Heart left ventricle (tissue), 16 donors: Measurements from ENCODE around the gene ENTR1. TPM values are rescaled to one million over a fixed set of nuclear protein-coding genes. Genes with fewer than 3 reads are reported as not detected.

Experiments
- ATAC-seq, 4 donors: fragments of 200-7000 bp; cut with Tn5 transposase; one replicate each; pipeline ENCODE4 v1.9.1; 2020 to 2022; ENCODE audit warnings: moderate library complexity in 4 of 4, mild to moderate bottlenecking in 3 of 4, moderate number of reproducible peaks in 1 of 4
- DNase-seq, 5 donors: peaks; one replicate each; pipeline ENCODE4 v3.0.0-alpha.2; 2020
- H3K27ac ChIP-seq, 12 donors: fragments of 200-600 bp; sonication (generic) in 4 of 12; one replicate each; pipeline versions ENCODE4 v1.5.0 to v1.8.0; 2016 to 2022; ENCODE audit warnings: mild to moderate bottlenecking in 2 of 12
- H3K27me3 ChIP-seq, 9 donors: fragments of 200-600 bp; sonication (generic) in 2 of 9; one replicate each; pipeline versions ENCODE4 v1.5.1 to v1.8.0; 2016 to 2022; ENCODE audit warnings: mild to moderate bottlenecking in 3 of 9
- H3K36me3 ChIP-seq, 9 donors: fragments of 200-600 bp; sonication (generic) in 2 of 9; one replicate each; pipeline versions ENCODE4 v1.5.0 to v1.8.0; 2018 to 2022; ENCODE audit warnings: mild to moderate bottlenecking in 2 of 9
- H3K4me1 ChIP-seq, 12 donors: fragments of 200-600 bp; sonication (generic) in 4 of 12; one replicate each; pipeline versions ENCODE4 v1.5.0 to v1.8.0; 2016 to 2022; ENCODE audit warnings: mild to moderate bottlenecking in 3 of 12
- H3K4me3 ChIP-seq, 12 donors: fragments of 200-600 bp; sonication (generic) in 4 of 12; one replicate each; pipeline versions ENCODE4 v1.5.0 to v1.8.0; 2017 to 2022; ENCODE audit warnings: mild to moderate bottlenecking in 9 of 12, moderate library complexity in 4 of 12
- H3K9me3 ChIP-seq, 12 donors: fragments of 200-600 bp; sonication (generic) in 4 of 12; one replicate each; pipeline versions ENCODE4 v1.5.0 to v1.8.0; 2016 to 2022; ENCODE audit warnings: mild to moderate bottlenecking in 1 of 12
- POLR2A ChIP-seq, 2 donors: fragments of 450-650 bp; IDR thresholded peaks; one replicate each; pipeline ENCODE4 v1.6.1; 2017; ENCODE audit warnings: antibody characterized with exemption in 2 of 2, mild to moderate bottlenecking in 2 of 2, moderate library complexity in 2 of 2
- WGBS, 4 donors: extraction: QIAGEN DNeasy Blood & Tissue Kit in 2 of 4; methylation state at CpG; one replicate each; pipeline versions ENCODE4 v1.1.5 to v1.1.7; 2013 to 2018; 5-methylcytosine and 5-hydroxymethylcytosine counted together
- intact Hi-C, 10 donors: fragments of 100-400 bp; cut with DNase I; formaldehyde crosslinking; loops; one replicate each; pipeline versions ENCODE4 v1.11.1 to v1.14.2; 2022
- polyA plus RNA-seq, 2 donors: library from polyadenylated mRNA; stranded (reverse); fragments of 200-250 nt; gene quantifications; one replicate each; pipeline ENCODE4 v1.2.3, GENCODE V29; 2013
- total RNA-seq, 9 donors: library from RNA; depleted of rRNA in 2 of 9; stranded (reverse); fragments of >200 nt in 2 of 9; fragmentation: NEBNext Ultra II Directional in 3 of 9; extraction: Animal tissue kit (Norgen Biotek cat#: 25700) in 3 of 9; gene quantifications; one replicate each; pipeline versions ENCODE4 v1.1.0 to v1.2.4, GENCODE V29; 2016 to 2023
- TF ChIP-seq, protein P1 (sequence below), 12 donors: fragments of 200-600 bp; sonication (generic) in 4 of 12; IDR thresholded peaks; one replicate each; pipeline versions ENCODE4 v1.5.0 to v1.8.0; 2018 to 2022; ENCODE audit warnings: antibody characterized with exemption in 12 of 12, mild to moderate bottlenecking in 5 of 12
- donor health status: ischemic (EF 13 %, LVEDD 7.1; RV severe dilation, severe dysfunction).
- donor health status: healthy with polysubstance abuse.
- donor health status: DM: no; HTN: yes; CAD: no.
- donor health status: DM: no; HTN: no; CAD: no.
- donor health status: ischemic (EF 25% LVEDD 6.9; RV normal size, moderate dysfunction).
- donor health status: ischemic (EF 25% LVEDD 5.7; RV mildly dilated, moderate dysfunction).
- donor health status: healthy.
- donor health status: DM: yes; HTN: yes; CAD: no.
- donor health status: ischemic (EF 35%, LVEDD 5.7; RV mildly dilated, moderate dysfunction).
- donor health status: nonischemic (EF 11% LVEDD 7.7; RV severe dilation, severe dysfunction).
- donor health status: DM: yes; HTN: yes; CAD: no.
- donor health status: PGD.
- donor health status: ischemic (EF 29% LVEDD 5.4; RV normal size, mild dysfunction).
- donor health status: nonischemic (EF 23%, LVEDD 6.1; RV moderate dilation, normal function).

ENTR1 gene
- total and polyA plus RNA-seq, 11 donors = 11.8 to 27.7 (median 18.4) TPM

DNA sequence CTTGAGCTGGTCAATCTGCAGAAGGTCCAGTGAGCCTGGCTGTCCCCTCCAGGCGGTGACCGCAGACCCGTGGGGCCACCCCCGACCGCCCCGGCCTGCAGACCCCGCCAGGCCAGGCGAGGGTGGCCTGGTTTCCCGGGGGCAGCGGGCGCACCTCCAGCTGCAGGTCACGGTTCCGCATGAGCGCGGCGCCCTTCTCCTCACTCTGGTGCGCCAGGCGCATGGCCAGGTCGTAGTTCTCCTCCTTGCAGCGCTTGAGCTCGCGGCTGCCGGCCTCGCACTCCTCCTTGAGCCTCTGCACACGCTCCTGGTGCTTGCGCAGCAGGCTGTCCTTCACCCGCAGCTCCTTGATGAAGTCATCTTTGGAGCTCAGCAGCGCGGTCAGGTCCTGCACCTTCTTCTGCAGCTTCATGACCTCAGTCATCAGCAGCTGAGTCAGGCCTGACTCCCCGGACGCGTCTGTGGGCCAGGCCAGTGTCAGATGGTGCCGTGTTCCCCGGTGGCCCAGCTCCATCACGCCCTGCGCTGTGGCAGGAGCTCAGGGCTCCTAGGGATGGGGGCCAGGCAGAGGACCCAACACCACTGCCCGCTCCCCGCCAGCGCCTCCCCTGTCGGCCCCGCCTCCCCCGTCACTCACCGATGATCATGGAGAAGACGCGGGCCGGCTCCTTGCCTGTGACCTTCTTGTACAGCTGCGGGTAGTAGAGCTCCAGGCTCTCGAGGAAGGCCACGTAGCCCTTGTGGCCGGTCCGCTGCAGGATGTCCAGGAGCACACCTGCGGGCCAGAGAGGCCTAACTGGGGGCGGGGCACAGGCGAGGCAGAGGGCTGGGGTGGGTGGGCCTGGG, 39.5 kb downstream of the ENTR1 start:
- no peaks in the 10 kb centered on the region for H3K9me3 ChIP-seq
- H3K27ac ChIP-seq = no peak overlapping the region
- H3K4me3 ChIP-seq = no peak overlapping the region
- intact Hi-C loops = no loop called here
- DNase-seq (no peak), ATAC-seq (no peak)
- H3K27me3 ChIP-seq = no peaks in the 10 kb centered on the region
- peaks cover 0 to 4% (median 0%) of the 10 kb centered on the region in 9 donors for H3K36me3 ChIP-seq
- no peak for TF ChIP-seq POLR2A (IDR thresholded peaks at IDR 0.05)
- peaks cover 0 to 22% (median 4%) of the 10 kb centered on the region in 12 donors for H3K4me1 ChIP-seq
- 94% methylated on average over 34 to 54 of the region's 54 CpGs for WGBS, 4 donors

DNA sequence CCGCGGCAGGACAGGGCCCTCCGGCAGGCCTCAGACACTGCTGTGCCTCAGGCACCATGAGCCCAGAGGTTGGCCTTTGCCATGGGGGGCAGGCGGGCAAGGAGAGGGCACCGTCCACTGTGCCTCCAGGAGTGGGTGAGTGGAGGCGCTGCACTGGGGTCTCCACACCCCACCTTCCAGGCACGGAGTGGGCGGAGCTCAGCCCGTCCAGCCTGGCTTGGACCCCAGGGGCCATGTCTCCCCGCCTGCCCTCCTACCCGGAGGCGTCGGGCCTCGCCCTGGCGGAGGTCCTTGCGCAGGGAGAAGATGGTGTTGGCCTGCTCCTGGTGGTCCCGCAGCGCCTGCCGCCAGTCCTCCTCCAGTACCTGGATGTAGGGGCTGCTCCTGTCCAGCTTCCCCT, 40.4 kb downstream of the ENTR1 start:
- peaks cover 0 to 31% (median 4%) of the 10 kb centered on the region in 12 donors for H3K4me1 ChIP-seq
- no peaks in the 10 kb centered on the region for H3K36me3 ChIP-seq
- 95 to 98% (median 96%) methylated on average over 4 to 19 of the region's 19 CpGs for WGBS, 4 donors
- H3K4me3 ChIP-seq = no peak overlapping the region
- H3K27ac ChIP-seq = no peak overlapping the region
- H3K9me3 ChIP-seq = no peaks in the 10 kb centered on the region
- intact Hi-C loops = no loop called here
- TF ChIP-seq POLR2A (IDR thresholded peaks at IDR 0.05) = no peak
- TF ChIP-seq, protein P1, sequence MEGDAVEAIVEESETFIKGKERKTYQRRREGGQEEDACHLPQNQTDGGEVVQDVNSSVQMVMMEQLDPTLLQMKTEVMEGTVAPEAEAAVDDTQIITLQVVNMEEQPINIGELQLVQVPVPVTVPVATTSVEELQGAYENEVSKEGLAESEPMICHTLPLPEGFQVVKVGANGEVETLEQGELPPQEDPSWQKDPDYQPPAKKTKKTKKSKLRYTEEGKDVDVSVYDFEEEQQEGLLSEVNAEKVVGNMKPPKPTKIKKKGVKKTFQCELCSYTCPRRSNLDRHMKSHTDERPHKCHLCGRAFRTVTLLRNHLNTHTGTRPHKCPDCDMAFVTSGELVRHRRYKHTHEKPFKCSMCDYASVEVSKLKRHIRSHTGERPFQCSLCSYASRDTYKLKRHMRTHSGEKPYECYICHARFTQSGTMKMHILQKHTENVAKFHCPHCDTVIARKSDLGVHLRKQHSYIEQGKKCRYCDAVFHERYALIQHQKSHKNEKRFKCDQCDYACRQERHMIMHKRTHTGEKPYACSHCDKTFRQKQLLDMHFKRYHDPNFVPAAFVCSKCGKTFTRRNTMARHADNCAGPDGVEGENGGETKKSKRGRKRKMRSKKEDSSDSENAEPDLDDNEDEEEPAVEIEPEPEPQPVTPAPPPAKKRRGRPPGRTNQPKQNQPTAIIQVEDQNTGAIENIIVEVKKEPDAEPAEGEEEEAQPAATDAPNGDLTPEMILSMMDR (IDR thresholded peaks at IDR 0.05) = no peak
- H3K27me3 ChIP-seq = no peaks in the 10 kb centered on the region
- DNase-seq (no peak), ATAC-seq (no peak)

DNA sequence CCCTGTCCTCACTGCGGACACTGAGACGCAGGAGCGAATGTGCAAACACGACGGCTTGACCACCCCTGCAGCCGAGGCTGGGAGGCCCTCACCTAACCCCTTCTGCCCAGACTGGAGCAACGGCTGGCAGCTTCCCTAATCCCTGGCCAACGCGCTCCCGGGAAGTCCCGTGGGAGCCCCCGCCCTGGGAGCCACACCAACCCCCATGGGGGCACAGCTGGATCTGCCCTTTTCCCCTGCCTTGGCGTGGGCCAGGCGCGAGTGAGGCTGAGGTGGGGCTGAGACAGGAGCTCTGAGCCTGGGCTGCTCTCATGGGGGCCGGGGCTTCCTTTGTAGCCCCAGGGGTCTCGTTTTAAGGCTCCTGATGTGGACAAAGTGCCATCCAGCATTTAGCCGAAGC, 42.2 kb downstream of the ENTR1 start:
- Histone ChIP-seq H3K9me3 (no peaks in the 10 kb centered on the region), H3K36me3 (no peaks in the 10 kb centered on the region), H3K4me3 (no peak overlapping the region), H3K4me1 (peaks cover 3 to 39% (median 9%) of the 10 kb centered on the region in 12 donors), H3K27ac (no peak overlapping the region), H3K27me3 (no peaks in the 10 kb centered on the region)
- TF ChIP-seq POLR2A (IDR thresholded peaks at IDR 0.05) = no peak
- TF ChIP-seq, protein P1 (IDR thresholded peaks at IDR 0.05) = no peak
- 68 to 81% (median 74%) methylated on average over 6 to 18 of the region's 18 CpGs for WGBS, 4 donors
- ATAC-seq (no peak), DNase-seq (no peak)
- intact Hi-C loops = no loop called here

DNA sequence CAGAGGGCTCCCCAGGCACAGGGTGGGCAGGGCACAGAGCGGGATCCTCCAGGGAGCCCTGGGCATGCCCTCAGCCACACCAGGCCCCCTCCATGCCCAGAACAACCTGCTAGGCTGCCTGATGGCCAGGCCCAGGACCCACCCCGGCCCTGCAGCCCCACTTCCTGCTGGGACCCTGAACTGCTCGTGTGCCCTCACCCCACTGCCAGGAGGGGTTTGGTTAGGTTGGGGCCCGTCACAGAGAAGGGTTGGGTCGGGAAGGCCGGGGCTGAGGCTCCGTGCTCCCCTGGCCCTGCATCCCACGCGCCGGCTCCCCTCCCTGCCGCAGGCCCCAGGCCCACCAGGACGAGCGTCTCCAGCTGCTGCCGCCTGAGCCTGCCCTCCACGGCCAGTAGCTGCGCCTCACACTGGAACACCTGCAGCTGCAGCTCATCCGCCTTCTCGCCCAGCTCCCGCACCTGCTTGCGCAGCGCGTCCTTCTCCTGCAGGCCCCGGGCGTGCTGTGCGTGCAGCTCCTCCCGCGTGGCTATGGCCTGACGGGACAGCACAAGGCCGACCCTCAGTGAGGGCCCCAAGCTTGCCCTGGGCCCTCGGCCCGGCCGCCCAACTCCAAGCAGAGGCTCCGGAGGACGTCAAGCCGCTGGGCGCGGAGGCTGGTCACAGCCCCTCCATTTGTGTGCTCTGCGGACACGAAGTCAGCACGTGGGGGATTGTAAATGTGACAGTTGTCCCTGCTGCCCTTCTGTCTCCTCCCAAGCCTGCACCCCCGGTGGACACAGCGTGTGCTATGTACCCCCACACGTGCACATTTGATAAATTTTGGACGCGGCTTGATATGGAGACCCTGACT, 42.9 kb downstream of the ENTR1 start:
- Histone ChIP-seq H3K4me1 (peaks cover 3 to 39% (median 12%) of the 10 kb centered on the region in 12 donors), H3K9me3 (no peaks in the 10 kb centered on the region), H3K36me3 (no peaks in the 10 kb centered on the region), H3K4me3 (no peak overlapping the region), H3K27me3 (no peaks in the 10 kb centered on the region), H3K27ac (no peak overlapping the region)
- no peak for ATAC-seq
- no peak for DNase-seq
- TF ChIP-seq, protein P1 (IDR thresholded peaks at IDR 0.05) = no peak
- no peak for TF ChIP-seq POLR2A (IDR thresholded peaks at IDR 0.05)
- intact Hi-C loops = no loop called here
- 88 to 90% (median 88%) methylated on average over 30 to 45 of the region's 45 CpGs for WGBS, 4 donors
